HG02642 (cell line): ENCODE measurements around the gene PDCL2.
A peak's percentile ranks its signal among the peaks of the same experiment; 100 is the strongest.

Experiments used
- ATAC-seq: cut with Tn5 transposase; IDR thresholded peaks from one replicate; pipeline ENCODE4 v1.9.1; 2021; ENCODE audit warnings: mild to moderate bottlenecking; ENCODE audit not compliant: unreplicated experiment, poor library complexity

The PDCL2 gene

DNA sequence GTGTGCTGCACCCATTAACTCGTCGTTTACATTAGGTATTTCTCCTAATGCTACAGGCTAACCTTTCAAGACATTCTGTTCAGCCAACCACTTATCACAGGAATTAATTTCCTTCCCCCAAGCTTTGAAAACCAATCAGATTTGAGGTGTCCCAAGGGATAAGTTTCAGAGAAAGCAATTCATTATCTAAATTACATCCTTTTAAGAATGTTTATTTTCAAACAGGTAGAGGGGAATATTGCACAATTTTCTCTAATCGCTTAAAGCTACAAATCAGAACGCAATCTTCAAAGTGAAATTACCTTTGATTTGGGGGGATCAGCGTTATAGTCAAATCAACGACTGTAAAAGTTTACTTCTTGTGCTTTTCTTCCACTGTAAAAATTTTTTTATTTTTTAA, 46.9 kb downstream of the PDCL2 start:
- no peak for ATAC-seq

- ATAC-seq = no peak
Measured at GRCh38 chr4:55543858-55544257, 48.2 kb downstream of the PDCL2 start.

DNA sequence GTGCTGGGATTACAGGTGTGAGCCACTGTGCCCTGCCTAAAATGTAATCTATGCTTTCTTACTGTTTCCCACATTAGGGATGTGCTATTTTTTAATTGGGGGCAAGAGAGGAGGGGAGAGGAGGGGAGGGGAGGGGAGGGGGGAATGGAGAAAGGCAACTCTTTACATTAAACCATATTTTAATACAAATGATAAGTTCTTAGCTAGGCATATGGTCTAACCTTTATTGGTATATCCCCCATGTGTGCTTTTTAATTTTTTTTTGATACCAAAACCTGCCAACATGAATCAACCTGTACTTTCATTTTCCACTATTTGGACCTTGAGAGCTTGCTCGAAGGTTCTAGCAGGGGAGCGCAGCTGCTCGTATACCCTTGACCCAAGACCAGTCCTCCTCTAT, 51.8 kb downstream of the PDCL2 start:
- ATAC-seq = no peak

DNA sequence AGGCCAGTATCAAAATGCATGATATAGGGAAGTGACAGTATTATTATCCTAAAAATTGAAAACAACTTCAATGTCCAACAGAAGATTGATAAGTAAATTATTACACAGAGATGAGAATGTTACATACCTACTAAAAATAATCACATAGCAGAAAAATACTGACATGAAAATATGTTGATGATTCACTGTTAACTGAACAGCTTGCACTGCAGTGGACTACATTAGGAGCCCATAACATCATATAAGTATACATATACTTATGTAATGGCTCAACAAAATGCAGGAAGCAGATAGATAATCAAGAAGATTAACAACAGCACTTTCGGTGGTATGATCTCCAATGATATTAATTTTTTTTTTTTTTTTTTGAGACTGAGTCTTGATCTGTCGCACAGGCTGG, 52.4 kb downstream of the PDCL2 start:
- ATAC-seq = no peak

- no peak for ATAC-seq
Measured at GRCh38 chr4:55538531-55538930, 53.5 kb downstream of the PDCL2 start.

GRCh38 chr4:55534306-55534705, 57.7 kb downstream of the PDCL2 start:
- ATAC-seq = no peak

DNA sequence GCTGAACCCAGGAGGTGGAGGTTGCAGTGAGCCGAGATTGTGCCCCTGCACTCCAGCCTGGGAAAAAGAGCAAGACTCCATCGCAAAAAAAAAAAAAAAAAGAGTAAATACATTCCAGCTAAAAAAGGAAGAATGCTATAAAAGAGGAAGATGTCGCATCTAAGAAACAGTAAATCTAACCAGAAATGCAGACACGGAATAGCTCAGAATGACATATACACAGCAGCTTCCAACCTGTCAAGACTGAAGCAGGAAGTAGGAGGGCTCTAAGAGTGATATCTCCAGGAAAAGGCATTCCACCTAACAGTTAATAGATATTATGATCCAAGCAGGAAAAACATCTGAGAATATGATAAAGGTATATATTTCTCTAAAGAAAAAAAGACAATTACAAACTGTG, 61.4 kb downstream of the PDCL2 start:
- no peak for ATAC-seq

- ATAC-seq = no peak
Measured at GRCh38 chr4:55530167-55530566, 61.9 kb downstream of the PDCL2 start.

DNA sequence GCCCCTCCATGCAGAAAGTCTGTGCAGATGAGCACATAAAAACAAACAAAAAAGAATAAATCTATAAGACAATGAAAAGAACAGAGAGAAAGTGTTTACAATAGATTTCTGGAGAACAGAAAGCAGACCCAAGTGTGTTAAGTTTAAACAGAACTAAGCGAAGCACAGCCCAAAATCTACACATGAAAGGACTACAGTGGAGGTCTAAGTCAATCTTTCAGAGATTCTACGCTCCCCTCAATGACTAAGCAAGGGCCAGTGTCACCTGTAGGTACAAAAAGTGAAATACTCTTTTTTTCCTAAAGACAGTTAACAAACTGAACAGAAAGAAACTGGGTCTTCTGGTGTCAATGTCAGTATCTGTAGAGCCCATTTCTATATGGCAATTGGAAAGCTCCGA, 63.6 kb downstream of the PDCL2 start:
- ATAC-seq = no peak

DNA sequence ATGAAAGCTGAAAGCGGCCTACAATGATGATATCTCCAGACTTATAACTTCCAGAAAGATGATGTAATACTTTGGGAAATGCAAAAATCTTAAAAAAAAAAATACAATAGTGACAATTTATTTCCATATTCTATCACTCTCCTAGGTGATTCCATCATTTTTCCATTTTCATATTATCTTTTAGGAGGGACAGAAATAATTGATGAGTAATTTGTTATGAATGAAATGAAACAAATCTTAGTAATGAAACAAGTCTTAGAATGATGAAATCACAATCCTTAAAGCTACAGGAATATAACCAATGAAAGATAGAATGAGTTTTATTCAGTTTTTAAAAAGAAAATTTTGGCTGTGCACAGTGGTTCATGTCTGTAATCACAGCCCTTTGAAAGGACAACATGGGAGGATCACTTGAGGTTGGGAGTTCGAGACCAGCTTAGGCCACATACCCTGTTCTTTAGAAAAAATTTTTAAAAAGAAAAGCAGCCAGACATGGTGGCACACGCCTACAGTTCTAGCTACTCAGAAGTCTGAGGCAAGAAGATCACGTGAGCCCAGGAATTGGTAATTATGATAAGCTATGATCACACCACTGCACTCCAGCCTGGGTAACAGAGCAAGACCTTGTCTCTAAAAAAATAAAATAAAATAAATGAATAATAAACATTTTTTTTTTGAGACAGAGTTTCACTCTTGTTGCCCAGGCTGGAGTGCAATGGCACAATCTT, 67.0 kb downstream of the PDCL2 start:
- ATAC-seq = no peak

- no peak for ATAC-seq
Measured at GRCh38 chr4:55518442-55518841, 73.6 kb downstream of the PDCL2 start.

DNA sequence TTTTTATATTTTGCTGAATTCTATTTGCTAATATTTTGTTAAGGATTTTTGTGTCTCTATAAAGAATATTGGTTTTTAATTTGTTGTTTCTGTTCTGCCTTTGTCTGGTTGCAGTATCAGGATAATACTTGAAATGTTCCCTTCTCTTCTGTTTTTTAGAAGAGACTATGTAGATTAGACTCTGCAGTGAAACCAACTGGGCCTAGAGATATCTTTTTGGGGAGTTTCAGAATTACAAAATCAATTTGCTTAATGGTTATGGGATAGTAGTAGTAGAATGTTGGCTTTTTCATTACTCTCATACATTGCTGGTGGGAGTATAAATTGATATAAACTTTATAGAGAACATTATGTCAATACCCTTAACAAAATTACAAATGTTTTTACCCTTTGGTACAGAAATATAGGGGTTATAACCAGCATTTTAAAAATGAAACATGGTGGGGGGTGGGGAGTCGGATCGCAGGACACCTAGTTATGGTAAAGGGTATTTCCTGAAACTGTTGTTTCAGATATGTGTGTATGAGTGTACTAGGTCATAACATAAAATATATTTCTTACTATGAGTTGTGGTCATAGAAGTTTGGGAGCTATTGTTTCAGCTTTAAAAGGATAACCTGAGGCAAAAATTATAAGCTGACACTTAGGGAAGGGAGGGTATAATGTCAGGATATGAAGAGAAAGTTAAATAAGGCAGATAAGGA, 74.4 kb downstream of the PDCL2 start:
- peak; percentile 68 for ATAC-seq

DNA sequence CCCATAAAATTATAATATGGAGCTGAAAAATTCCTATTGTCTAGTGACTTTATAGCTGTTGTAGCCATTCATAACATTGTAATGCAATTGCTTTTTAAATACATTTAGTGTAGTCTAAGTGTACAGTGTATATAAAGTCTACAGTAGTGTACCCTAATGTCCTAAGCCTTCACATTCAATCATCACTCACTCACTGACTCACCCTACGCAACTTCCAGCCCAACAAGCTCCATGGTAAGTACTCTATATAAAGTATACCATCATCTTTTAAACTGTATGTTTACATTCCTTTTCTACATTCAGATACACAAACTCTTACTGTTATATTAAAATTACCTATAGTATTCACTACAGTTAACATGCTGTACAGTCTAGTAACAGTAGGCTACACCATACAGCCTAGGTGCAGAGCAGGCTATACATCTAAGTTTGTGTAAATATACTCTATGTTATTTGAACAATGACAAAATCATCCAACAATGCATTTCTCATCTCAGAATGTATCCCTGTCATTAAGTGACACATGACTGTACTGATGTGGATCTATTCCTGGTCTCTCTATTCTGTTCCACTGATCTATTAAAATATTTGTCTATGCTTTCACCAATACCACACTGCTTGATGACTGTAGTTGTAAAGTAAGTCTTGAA, 79.0 kb downstream of the PDCL2 start:
- ATAC-seq = no peak

DNA sequence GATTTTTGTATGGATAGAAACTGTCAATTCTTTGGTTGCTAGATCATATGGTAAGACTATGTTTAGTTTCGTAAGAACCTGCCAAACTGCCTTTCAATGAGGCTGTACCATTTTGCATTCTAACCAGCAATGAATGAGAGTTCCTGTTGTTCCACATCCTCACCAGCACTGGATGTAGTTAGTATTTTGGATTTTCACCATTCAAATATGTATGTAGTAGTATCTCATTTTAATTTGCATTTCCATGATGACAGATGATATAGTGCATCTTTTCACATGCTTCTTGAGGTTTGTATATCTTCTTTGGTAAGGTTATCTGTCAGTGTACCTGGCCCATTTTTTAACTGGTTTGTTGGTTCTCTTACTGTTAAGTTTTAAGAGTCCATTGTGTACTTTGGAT, 80.0 kb downstream of the PDCL2 start:
- no peak for ATAC-seq

DNA sequence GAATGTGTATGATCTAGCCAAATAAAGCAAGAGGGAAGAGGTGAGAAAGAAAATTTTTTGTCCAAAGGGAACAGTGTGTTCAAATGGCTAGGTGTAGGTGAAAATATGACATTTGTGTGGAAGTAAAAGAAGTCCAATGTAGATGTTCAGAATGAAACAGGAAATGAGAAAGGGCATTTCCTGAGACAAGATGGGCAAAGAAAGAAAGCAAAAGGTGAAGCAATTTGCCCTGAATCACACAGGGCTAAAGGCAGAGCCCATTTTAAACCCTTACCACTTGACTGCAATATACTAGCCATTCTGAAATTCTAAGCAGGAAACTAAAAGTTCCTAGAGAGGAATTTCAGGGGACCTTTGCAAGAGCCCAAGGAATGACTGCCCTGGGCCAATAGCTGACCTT, 81.4 kb downstream of the PDCL2 start:
- no peak for ATAC-seq

DNA sequence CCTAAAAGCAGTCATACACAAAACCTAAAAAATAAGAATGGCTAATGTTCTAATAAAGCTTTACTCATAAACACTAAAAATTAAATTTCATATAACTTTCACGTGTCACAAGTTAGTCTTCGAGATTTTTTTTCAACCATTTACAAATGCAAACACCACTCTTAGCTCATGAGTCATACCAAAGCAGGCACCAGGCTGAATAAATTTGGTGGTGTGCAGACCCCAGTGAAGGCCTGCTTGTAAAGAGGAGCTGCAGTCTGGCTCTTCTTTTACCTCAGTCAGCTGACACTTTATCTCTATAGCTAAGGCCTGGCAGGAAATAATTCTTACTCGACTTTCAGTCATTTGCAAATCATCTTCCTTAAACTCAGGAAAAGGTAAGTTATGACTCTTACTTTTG, 82.8 kb downstream of the PDCL2 start:
- no peak for ATAC-seq

GRCh38 chr4:55507612-55508011, 84.4 kb downstream of the PDCL2 start:
- ATAC-seq = no peak
